ENCODE data around the gene ARMC10. TPM values are rescaled to one million over a fixed set of nuclear protein-coding genes. Genes with fewer than 3 reads are reported as not detected.
"Not testable (repeated sequence)": the region's sequence is repeated elsewhere in the genome, so short reads cannot be mapped to it uniquely, and the experiment has no call there.

Gene ARMC10
- total and polyA plus RNA-seq, 2 donors (not counting 3 experiments of a cell fraction or from before 2014, with no cell fraction given): 16.6 to 39.2 TPM

DNA sequence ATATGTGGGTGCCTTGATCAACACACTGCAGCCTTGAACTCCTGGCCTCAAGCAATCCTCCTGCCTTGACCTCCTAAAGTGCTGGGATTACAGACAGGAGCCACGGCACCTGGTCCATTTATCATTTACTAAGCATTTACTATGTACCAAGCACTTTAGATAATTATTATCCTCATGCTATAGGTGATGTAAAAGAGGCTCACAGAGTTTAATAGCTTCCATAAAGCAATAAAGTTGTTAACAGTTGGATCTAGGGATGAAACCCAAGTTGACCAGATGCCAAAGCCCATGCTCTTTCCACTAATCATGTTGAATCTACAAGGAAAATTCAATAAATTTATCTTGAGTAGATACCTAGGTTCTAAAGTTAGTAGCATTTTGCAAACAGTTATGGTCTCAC is 68.9 kb downstream of the ARMC10 start:
- no peak for TF ChIP-seq CTCF (IDR thresholded peaks at IDR 0.05; ENCODE audit: extremely low read depth in 1 of 2, insufficient read depth in 1 of 2, low read depth in 1 of 2, low read length in 2 of 2)
- TF ChIP-seq JUN (IDR thresholded peaks at IDR 0.05; ENCODE audit: borderline replicate concordance, insufficient read depth, insufficient read length, low read depth): no peak
- TF ChIP-seq, protein P1, sequence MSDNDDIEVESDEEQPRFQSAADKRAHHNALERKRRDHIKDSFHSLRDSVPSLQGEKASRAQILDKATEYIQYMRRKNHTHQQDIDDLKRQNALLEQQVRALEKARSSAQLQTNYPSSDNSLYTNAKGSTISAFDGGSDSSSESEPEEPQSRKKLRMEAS (IDR thresholded peaks at IDR 0.05; ENCODE audit: insufficient read depth, insufficient read length): no peak
- TF ChIP-seq MYC (IDR thresholded peaks at IDR 0.05; ENCODE audit: low read depth, low read length): no peak
- TF ChIP-seq GATA2 (IDR thresholded peaks at IDR 0.05; ENCODE audit: insufficient read depth, insufficient read length, low read depth, low read length): no peak
- TF ChIP-seq FOS (IDR thresholded peaks at IDR 0.05; ENCODE audit: borderline replicate concordance, insufficient read depth, low read length): no peak
- TF ChIP-seq POLR2A (IDR thresholded peaks at IDR 0.05; ENCODE audit: low read depth, low read length): no peak
- no peak for TF ChIP-seq EZH2 (IDR thresholded peaks at IDR 0.05; ENCODE audit: borderline replicate concordance, low read depth, low read length, severe bottlenecking)
- TF ChIP-seq POLR2AphosphoS5 (IDR thresholded peaks at IDR 0.05; ENCODE audit: insufficient read depth, low read depth, low read length): no peak

GRCh38 chr7:103144754-103145153 is 69.8 kb downstream of the ARMC10 start:
- H3K36me3 ChIP-seq (ENCODE audit: control insufficient read depth in 2 of 2, extremely low read depth in 1 of 2, insufficient read depth in 2 of 2, low read length in 2 of 2); FAIRE-seq; CTCF ChIA-PET; BruUV-seq (replicated peaks); H4K20me1 ChIP-seq (replicated peaks; ENCODE audit: control insufficient read depth, extremely low read depth, insufficient read depth, low read length); H3K9ac ChIP-seq (replicated peaks; ENCODE audit: extremely low read depth, insufficient read depth, low read length); H3K9me1 ChIP-seq (replicated peaks; ENCODE audit: control insufficient read depth, extremely low read depth, insufficient read depth, low read length); H3K4me2 ChIP-seq (ENCODE audit: insufficient read depth, low read length); H3K27ac ChIP-seq (ENCODE audit: insufficient read depth, low read depth, low read length); H3K9me3 ChIP-seq (replicated peaks; ENCODE audit: control insufficient read depth, insufficient read depth, low read length); dilution Hi-C loops (cut with MboI; ENCODE audit: extremely low pct_ligation_motif_present, low sequenced_read_pairs); H3K4me3 ChIP-seq (replicated peaks in 1 of 3; ENCODE audit: insufficient read depth in 1 of 3, low read depth in 1 of 3, low read length in 3 of 3); H2AFZ ChIP-seq (ENCODE audit: low read depth, low read length); DNase-seq (ENCODE audit: low read depth, low spot score); POLR2A ChIA-PET; intact Hi-C loops (cut with micrococcal nuclease); H3K27me3 ChIP-seq (ENCODE audit: control insufficient read depth in 2 of 2, insufficient read depth in 2 of 2, low read length in 2 of 2): not testable (repeated sequence)
- peaks cover 20% of the 10 kb centered on the region for H3K4me1 ChIP-seq (ENCODE audit: control insufficient read depth, extremely low read depth, insufficient read depth, low read length)
- H3K79me2 ChIP-seq (ENCODE audit: control insufficient read depth, insufficient read depth, low read length): peaks cover 35% of the 10 kb centered on the region

More for the DNA sequence above, 68.9 kb downstream of the ARMC10 start:
- no peak overlapping the region for H3K27ac ChIP-seq (ENCODE audit: insufficient read depth, low read depth, low read length)
- no TSS peak for BruUV-seq (replicated peaks)
- DNase-seq (ENCODE audit: low read depth, low spot score) (no peak), FAIRE-seq (no peak)
- intact Hi-C loops (cut with micrococcal nuclease) (no loop called here), dilution Hi-C loops (cut with MboI; ENCODE audit: extremely low pct_ligation_motif_present, low sequenced_read_pairs) (no loop called here)
- no peaks in the 10 kb centered on the region for H4K20me1 ChIP-seq (replicated peaks; ENCODE audit: control insufficient read depth, extremely low read depth, insufficient read depth, low read length)
- CTCF ChIA-PET: no interaction called here
- H3K4me1 ChIP-seq (ENCODE audit: control insufficient read depth, extremely low read depth, insufficient read depth, low read length): peaks cover 20% of the 10 kb centered on the region
- no peak overlapping the region for H2AFZ ChIP-seq (ENCODE audit: low read depth, low read length)
- H3K36me3 ChIP-seq (ENCODE audit: control insufficient read depth in 2 of 2, extremely low read depth in 1 of 2, insufficient read depth in 2 of 2, low read length in 2 of 2): no peaks in the 10 kb centered on the region
- H3K9me3 ChIP-seq (replicated peaks; ENCODE audit: control insufficient read depth, insufficient read depth, low read length): no peaks in the 10 kb centered on the region
- H3K27me3 ChIP-seq (ENCODE audit: control insufficient read depth in 2 of 2, insufficient read depth in 2 of 2, low read length in 2 of 2): no peaks in the 10 kb centered on the region
- H3K4me3 ChIP-seq (replicated peaks in 1 of 3; ENCODE audit: insufficient read depth in 1 of 3, low read depth in 1 of 3, low read length in 3 of 3): no peak overlapping the region
- peaks cover 35% of the 10 kb centered on the region for H3K79me2 ChIP-seq (ENCODE audit: control insufficient read depth, insufficient read depth, low read length)
- POLR2A ChIA-PET: no interaction called here
- H3K4me2 ChIP-seq (ENCODE audit: insufficient read depth, low read length): no peak overlapping the region
- H3K9me1 ChIP-seq (replicated peaks; ENCODE audit: control insufficient read depth, extremely low read depth, insufficient read depth, low read length): no peaks in the 10 kb centered on the region
- H3K9ac ChIP-seq (replicated peaks; ENCODE audit: extremely low read depth, insufficient read depth, low read length): no peak overlapping the region

Measured in endothelial cell of umbilical vein (primary cell).